GM21529 (cell line): ENCODE results near the gene MRPL50.

ENCODE experiments used
- ATAC-seq: cut with Tn5 transposase; IDR thresholded peaks from one replicate; pipeline ENCODE4 v1.9.1; 2021; ENCODE audit not compliant: unreplicated experiment

The MRPL50 gene

GRCh38 chr9:101341958-101342357, 56.5 kb downstream of the MRPL50 start:
- ATAC-seq: no peak
